ENCODE data around the gene STPG3.

DNA sequence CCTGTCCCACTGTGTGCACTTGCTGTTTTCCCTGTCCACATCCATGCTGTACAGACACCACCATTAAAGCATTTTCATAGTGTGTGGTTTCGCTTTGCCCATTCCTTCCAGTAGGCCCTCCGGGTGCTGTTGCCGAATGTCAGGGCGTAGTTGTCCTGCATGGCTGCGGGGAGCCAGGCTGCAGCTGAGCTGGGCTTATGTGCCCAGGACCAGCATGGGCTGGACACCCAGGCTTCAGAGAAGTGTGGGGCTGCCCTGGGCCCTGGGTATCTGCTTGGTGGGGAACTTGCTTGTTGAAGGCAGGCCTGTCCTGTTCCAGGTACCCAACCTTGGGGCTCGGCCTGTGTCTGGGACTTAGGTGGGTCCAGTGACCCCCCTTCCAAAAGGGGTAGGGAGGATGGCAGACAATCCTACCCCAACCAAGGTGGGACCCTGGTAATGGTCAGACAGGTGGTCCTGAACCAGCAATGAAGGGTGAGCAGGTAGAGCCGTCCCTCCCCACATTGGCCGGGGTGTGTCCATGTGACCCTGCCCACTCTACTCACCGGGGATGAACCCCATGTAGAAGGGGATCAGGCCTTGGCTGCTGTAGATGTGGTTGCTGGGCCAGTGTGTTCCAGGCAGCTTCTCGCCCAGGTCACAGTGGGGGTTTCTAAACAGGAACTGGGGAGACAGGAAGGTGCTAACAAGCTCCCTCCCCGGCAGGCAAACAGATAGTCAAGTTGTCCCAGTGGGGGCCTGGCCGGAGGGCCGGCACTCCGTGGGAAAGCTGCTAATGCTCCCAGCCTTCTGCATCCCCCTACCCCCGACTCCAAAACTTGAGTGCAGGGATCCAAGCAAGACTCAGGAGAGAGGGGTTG is 7.2 kb upstream of the STPG3 start:
- TF ChIP-seq FOS (IDR thresholded peaks at IDR 0.05; ENCODE audit: low read depth, low read length) (no peak), POLR2A (IDR thresholded peaks at IDR 0.05; ENCODE audit: low read depth, low read length) (no peak)
- TF ChIP-seq, protein P1, sequence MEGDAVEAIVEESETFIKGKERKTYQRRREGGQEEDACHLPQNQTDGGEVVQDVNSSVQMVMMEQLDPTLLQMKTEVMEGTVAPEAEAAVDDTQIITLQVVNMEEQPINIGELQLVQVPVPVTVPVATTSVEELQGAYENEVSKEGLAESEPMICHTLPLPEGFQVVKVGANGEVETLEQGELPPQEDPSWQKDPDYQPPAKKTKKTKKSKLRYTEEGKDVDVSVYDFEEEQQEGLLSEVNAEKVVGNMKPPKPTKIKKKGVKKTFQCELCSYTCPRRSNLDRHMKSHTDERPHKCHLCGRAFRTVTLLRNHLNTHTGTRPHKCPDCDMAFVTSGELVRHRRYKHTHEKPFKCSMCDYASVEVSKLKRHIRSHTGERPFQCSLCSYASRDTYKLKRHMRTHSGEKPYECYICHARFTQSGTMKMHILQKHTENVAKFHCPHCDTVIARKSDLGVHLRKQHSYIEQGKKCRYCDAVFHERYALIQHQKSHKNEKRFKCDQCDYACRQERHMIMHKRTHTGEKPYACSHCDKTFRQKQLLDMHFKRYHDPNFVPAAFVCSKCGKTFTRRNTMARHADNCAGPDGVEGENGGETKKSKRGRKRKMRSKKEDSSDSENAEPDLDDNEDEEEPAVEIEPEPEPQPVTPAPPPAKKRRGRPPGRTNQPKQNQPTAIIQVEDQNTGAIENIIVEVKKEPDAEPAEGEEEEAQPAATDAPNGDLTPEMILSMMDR (conservative IDR thresholded peaks at IDR 0.05; ENCODE audit: low read depth, low read length): no peak

Measured in IMR-90 (cell line).